Measurements from ENCODE around the gene DMWD.
A peak's percentile ranks its signal among the peaks of the same experiment; 100 is the strongest.

- TF ChIP-seq CTCF (IDR thresholded peaks at IDR 0.05; ENCODE audit: insufficient read depth, low read length, poor library complexity, severe bottlenecking) (peak; percentile 74), EZH2phosphoT487 (conservative IDR thresholded peaks at IDR 0.05; ENCODE audit: low read length) (no peak)
Measured at GRCh38 chr19:45779231-45780145, 13.2 kb downstream of the DMWD start.

Measured in SU-DHL-6 (cell line).